HG02610 (cell line): ENCODE measurements around the gene SPP2.

Experiments
- ATAC-seq: cut with Tn5 transposase; IDR thresholded peaks from one replicate; pipeline ENCODE4 v1.9.1; 2021; ENCODE audit warnings: mild to moderate bottlenecking, moderate library complexity; ENCODE audit not compliant: unreplicated experiment

Gene SPP2

DNA sequence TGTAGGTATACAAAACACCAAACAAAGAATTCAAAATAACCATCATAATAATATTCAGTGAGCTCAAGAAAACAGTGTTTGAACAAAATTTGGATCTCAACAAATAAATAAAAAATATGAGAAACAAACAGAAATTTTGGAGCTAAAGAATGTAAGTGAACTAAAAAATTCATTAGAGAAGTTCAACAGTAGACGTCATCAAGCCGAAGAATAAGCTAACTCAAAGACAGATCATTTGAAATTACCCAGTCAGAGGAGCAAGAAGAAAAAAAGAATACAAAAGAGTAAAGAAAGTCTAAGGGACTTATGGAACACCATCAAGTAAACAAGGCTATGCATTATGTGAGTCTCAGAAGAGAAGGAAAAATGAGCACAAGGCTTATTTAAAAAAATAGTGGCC is 16.6 kb upstream of the SPP2 start:
- ATAC-seq, result no peak

DNA sequence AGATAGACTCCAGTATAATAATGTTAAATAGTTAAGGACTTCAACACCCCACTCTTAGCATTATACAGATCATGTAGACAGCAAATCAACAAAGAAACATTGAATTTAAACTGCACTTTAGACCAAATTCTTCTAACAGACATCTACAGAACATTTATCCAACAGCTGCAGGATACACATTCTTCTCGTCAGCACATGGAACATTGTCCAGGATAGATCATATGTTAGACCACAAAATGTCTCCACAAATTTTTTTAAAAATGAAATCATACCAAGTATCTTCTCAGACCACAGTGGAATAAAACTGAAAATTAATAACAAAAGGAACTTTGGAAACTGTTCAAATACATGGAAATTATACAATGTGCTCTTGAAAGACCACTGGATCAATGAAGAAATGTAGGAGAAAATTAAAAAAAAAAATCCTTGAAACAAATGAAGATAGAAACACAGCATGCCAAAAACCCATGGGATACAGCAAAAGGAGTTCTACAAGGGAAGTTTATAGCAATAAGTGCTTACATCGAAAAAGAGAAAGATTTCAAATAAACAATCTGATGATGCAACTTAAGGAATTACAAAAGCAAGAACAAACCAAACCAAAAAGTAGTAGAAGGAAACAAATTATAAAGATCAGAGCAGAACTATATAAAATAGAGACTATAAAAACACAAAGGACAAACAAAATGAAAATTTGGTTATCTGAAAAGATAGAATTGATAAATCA is 12.3 kb upstream of the SPP2 start:
- ATAC-seq, result no peak

DNA sequence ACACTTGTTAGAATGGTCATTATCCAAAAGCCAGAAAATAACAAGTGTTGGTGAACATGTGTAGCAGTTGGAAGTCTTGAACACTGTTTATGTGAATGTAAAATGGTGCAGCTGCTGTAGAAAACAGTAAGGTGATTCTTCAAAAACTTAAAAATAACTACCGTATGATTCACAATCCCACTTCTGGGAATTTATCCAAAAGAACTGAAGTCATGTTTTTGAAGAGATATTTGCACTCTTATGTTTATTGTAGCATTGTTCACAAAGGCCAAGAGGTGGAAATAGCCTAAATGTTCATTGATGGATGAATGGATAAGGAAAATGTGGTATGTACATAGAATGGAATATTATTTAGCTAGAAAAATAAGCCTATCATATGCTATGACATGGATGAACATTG is 6.3 kb upstream of the SPP2 start:
- ATAC-seq, result no peak

DNA sequence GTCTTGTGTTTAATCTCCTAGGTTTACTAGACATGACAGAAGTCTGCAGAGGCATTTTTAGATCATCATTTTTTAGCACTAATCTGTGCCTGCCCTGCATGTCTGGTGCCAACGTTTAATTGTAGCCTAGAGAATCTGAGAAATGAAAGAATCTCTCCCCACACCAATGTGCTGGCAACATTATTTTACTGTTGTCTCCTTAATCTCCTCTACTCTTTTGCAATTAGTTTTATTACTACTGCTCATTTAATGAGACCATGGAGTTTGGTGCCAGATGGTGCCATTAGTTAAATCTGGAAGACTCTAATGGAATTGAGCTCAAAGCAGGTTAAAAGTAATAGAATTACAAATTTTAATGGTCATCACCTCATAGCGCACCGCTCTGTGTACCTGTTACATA is 4.0 kb upstream of the SPP2 start:
- no peak for ATAC-seq

DNA sequence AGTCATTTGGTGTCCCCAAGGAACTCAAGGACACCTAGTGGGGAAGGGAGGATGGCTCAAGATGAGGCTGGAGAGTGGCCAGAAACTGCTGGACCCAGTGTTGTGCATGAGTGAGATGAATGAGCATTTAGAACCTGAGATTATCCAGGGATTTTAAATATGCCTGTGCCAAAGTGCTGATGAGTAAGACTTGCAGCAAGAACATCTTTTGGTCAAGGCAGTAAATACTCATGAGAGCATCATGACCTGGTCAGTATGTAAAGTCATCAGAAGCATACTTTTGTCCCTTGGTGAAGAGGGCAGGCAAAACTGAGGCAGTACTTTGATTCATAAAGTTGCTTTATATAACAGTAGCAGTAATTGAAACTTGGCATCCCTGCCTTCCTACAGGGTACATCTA is 3.1 kb upstream of the SPP2 start:
- no peak for ATAC-seq

DNA sequence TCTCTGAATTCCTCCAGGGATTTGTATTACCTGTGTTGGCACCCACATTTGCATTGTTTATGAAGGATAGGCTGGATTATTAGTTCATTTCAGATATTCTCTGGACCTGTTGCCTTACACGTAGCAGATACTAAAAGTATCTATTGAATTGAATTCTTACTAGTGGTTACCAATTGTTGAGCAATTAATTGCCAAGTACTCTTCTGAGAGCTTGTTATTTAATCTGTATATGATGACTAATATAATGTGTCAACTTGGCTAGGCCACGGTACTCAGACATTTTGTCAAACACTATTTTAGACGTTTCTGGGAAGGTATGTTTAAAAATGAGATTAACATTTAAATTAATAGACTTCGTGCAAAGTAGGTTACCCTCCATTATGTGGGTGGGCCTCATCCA is 2.5 kb upstream of the SPP2 start:
- ATAC-seq, result no peak

DNA sequence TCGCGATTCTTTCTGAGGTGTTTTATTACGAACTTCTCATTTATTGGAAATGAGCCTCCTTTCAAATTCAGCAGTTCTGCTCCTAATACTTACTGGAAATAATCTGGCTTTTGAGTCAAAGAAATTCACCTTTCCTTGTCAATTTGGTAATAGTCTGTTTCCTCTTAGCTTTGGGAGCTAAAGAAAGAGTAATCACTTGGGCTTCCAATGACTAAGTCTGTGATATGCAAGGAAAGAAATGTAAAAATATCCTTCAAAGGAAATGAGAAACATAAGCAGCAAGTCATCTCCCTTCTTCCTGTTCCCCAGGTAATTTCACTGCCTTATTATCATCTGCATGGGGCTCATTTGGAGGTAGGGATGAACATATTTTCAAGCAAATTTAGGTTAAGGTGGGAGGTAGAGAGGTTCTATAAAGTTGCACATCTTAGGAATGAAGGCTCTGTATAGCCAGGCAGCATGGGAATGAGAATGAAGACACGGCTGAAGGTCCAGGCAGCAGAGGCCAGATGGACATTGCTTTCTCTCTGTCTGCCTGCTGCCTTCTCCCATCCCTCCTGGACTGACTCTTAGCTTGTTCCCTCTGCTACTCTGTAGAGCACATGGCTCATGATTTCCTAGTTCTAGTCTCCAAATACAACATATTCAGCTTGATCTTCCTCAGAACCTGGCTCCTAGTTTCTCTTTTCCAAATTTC is 1.0 kb downstream of the SPP2 start:
- no peak for ATAC-seq

DNA sequence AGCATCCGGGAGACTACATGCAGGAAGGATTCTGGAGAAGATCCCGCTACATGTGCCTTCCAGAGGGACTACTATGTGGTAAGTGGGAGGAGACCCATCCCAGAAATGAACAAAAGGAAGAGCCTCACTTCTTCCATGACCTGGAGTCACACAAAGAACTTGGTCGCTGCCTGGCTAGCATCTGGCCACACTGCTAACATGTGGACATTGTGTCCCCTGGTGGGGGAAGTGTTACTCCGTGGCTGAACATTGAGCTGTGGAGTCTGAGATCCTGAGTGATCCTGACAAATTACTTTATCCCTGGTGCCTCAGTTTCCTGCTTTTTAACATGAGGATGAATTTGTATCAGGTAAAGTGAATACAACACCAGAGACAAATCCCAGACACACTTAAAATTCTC is 8.4 kb downstream of the SPP2 start:
- no peak for ATAC-seq

DNA sequence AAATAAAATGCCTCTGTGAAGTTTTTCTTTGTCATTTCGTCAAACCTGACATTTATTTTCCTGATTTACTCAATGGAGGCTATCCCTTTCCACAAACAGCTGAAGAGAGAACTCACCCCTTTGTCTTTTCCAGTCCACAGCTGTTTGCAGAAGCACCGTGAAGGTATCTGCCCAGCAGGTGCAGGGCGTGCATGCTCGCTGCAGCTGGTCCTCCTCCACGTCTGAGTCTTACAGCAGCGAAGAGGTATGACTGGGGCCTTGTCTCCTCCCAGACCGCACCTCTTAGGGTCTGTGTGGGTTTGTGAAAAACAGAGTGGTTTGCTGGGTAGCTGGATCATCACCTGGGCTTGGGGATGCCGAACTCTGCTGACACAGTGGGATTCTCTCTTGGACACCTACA is 9.7 kb downstream of the SPP2 start:
- ATAC-seq, result no peak

DNA sequence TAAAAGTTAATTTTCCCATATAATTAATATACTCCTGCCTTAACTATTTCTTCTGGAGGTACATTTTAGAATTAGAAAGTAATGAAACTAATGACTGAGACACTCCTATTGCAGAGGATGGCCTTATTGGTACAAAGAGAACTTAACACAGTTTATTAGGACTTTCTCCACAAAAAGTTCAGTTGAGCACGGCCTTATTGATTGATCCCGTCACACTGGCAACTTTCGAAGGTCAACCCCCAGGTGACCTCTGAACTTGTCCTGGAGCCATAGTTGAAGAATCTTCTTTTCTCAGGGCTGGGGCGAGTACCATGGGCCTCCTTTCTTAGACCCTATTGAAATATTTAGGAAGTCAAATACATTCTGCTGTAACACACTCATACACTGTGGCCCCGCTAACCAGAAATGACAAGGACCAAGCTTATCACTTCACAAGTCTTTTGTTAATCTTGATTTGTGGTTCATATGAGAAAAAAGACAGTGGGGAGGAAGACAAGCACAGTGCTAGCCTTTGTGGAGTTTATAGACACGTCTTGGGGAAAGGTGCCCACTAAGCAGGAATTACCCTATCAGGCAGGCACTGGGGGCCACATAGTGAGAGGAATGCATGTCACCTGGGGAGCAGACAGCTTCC is 11.2 kb downstream of the SPP2 start:
- no peak for ATAC-seq

DNA sequence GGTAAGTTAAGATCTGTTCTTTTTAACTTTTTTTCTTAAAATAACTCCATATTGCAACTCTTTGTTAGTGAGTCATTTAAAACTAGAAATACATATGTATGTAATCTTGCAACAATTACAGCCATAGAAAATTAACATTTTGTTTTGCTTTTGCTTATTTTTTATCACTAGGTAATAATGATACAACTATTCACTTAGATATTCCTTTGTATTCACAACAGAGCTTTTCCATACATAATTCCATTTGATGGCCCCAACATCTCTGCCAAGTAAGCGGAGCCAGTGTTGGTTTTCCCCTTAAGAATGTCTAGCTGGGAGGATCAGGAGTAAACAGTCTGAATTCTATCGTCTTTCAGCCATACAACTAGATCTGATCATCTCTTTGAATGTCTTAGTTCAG is 16.1 kb downstream of the SPP2 start:
- ATAC-seq, result no peak

DNA sequence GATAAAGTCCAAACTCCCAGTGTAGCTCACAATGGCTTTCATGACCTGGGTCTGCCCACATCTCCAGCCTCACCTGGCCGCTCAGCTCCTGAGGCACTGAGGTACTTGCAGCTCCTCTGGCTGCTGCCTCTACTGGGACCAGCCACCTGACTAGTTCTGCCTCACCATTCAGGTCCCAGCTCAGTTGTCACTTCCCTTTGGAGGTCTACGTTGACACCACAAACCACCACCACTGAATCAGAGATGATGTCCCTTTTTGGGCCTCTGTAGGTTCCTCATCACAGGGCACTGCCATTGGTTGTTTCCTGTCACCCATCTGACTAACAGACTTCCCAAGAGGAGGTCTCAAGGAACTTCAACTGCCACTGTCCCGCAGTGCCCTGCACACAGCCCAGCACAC is 21.2 kb downstream of the SPP2 start:
- ATAC-seq, result no peak

DNA sequence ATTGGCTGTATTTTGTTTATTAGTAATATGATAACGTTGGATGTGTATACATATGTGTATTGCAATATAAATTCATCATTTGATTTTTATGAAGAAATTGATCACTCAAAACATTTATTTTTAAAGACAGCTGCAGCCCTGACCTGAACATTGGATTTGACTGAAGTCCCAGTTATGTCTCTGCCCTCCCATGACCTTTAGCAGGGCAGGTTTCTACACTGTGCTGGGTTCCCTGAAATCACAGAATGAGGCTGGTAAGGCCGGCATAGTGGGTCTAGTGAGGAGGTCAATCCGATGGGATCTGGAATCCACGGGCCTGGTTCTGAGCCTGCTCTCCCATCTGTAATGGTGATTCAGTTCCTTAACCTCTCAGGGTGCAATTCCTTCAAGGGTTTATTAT is 22.0 kb downstream of the SPP2 start:
- ATAC-seq, result no peak

DNA sequence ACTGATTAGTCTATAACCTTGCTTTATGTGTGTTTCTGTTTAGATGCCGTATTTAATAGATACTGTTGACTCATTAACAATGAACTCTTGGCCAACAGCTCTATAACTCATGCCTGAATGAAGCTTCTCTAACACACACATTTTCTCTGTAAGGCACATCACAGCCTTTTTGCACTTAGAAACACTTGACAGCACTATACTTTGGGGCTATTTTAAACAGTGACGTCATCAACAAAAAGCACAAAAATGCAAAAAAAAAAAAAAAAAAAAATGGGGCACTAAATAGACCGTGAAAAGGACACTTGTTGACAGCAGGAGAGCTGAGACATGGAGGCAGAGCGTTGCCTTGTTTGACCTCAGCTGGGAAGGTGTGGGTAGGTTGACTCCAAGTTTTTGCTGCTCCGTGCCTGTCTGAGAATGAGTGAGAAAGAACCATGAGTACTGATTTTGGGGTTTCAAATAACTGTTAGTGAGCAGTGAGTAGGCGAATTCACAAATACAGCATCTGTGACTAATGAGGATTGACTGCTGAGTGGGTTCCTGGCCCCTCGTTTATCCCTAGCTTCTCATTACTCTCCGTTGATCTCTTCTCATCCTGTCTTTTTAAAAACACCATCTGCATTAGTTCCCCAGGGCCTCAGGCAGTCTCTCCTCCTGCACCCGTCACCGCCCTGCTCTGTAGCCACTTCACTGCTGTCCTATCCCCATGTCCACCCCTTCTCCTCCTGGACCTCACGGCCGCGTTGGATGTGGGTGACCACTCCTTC is 24.4 kb downstream of the SPP2 start:
- ATAC-seq, result no peak

DNA sequence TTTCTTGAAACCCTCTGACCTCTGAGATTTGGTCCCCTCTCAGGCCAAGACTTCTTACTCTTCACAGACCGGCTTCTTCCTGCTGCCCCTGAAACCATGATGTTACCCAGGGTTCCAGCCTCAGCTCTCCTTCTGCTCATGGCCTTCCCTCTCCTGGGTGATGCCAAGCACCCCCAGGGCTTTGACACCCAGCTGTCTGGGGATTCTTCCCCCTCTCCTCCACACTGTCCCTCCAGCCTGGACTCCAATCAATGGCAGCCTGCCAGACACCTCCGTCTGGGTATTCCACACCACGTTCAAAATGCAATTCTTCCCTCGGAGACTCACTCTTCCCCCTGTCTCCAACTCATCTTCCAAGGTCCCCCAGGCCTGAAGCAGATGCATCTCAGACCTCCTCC is 25.0 kb downstream of the SPP2 start:
- ATAC-seq, result no peak

DNA sequence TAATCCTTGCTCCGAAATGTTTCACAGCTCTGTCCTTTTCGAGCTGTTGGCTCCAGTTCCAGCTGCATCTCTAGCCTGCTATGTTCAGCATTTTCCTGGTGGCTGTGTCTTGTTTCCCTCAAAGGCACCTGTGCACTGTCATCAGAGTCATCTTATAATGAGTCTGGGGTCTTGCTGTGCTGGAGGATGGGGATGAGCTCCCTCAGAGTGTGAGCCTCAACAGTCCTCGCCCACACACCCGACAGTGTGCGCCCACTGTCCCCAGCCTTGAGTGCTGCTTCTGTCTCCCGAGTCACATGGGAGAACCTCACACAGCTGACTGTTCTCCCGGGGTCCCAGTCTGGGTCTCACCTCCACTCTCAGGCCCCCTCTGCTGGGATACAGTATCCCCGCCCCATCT is 25.4 kb downstream of the SPP2 start:
- no peak for ATAC-seq

DNA sequence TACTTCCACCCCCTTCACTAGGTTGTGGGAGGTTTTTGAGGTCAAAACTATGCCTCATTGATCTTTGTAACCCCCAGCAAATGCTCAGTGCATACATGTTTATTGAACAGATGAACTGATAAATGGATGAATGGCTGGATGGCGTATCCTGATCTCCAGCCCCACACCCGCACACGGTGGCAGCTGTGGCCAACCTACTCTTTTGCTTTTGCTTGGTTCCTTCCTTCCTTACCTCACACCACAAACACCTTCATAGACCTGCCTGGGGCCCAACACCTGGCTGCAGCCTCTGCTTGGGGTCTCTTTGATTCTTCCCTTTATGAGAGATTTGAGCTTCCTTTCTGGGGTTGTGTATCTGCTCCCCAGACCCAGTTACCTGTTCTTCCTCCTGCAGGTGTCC is 25.9 kb downstream of the SPP2 start:
- ATAC-seq, result no peak

DNA sequence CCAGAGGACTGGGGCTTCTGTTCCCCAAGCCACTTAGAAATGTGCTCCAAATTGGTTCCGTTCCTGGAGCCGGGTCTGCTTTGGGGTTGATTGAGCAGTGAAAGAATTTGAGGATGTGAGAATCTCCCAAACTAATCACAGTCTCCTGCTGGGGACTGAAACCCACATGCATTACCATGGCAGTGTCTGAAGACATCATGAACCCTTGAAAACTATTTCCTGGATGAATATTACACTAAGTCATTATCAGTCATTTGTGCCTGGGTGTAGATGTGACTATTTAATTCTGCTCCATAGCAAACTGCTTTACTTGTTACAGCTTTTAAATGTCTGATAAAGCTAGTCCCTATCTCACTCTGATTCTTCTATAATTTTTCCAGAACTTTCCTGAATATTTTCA is 27.6 kb downstream of the SPP2 start:
- no peak for ATAC-seq

DNA sequence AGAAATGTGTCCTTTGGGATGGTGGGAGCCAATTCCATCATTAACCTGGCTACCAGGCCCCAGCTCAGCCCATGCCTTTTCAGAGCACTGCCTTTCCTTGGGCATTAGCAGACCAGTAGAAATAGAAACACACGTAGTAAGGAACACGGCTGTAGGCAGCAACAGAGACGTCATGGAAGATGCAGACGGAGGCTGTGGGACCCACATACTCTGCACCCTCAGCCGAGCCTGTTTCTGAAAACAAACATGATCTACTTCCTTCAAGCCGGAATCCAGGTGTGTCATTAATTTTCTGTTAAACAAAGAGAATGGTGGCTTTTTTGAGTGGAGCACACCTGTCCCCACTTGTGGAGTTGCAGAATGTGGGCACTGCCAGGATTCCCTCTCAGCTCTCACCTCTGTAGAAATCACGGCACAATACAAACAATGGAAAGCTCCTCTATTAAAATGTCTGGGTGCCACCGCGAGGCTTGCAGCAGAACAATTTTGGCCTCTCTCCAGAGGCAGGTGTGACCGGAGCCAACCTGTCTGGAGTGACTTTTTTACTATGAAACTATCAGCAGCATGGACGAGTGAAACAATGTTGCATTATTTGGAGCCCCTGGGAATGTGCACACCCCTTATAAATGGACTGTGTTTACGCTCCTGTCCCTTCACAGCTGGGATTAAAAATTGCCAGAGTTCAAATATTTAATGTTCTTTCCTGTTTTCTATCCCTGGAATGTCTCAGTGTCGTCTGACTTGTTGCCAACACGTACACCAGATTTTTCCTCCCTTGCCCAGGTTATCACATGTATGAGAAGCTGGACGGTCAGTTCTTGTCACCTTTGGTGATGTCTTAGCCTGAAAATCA is 31.7 kb downstream of the SPP2 start:
- ATAC-seq, result no peak

DNA sequence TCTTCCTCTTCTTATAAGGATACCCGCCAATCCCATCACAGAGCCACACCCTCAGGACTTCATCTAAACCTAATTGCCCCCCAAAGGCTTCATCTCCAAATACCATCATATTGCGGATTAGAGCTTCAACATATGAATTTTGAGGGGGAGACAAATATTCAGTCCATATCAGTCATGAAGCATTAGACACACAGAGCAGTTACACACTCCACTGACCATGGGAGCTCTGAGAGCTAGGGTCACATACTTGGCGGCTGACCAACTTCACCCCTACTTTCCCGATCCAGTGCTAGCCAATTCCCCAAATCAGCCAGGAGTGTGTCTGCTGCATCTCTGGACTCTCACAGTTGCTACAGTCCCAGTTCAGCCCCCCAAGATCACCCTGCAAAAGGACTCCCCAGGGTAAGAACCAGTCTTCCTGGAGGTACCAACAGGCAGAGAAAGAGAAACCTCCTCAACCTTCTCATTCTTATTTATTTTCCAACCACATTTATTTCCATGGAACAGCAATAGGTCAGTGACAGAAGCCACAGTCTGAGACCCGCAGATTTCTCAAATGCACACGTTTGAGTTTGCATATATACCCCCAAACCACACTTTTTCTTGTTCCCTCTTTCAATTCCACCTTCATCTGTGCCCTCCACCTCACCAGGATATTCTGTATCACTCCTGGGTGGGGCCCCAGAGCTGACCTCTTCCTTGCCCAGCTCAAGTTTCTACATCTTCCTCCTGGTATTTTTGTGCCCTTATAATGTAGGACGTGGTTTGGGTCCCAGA is 33.3 kb downstream of the SPP2 start:
- ATAC-seq, result no peak
